Gastrocnemius medialis (tissue), 4 donors: ENCODE data around the gene IL5. TPM values are rescaled to one million over a fixed set of nuclear protein-coding genes. Genes with fewer than 3 reads are reported as not detected.
A peak's percentile ranks its signal among the peaks of the same experiment; 100 is the strongest.

ENCODE experiments used
- ATAC-seq, 2 donors: fragments of 150-250 bp; one replicate each; pipeline ENCODE4 v1.9.1; 2016
- DNase-seq, 2 donors: peaks; one replicate each; pipeline ENCODE4 v3.0.0-alpha.2; 2019
- H3K27ac ChIP-seq, 4 donors: fragments of 200-600 bp; sonication (generic); 1 replicate in 1 of 4; 2 replicates in 3 of 4; pipeline ENCODE4 v1.5.1; 2016 to 2018; ENCODE audit warnings: mild to moderate bottlenecking in 2 of 4, moderate library complexity in 1 of 4
- H3K27me3 ChIP-seq, 3 donors: fragments of 200-600 bp; sonication (generic) in 2 of 3; 1 replicate in 1 of 3; 2 replicates in 2 of 3; pipeline versions ENCODE4 v1.5.1 to v1.6.0; 2016 to 2019; ENCODE audit warnings: mild to moderate bottlenecking in 1 of 3, moderate library complexity in 1 of 3
- H3K36me3 ChIP-seq, 2 donors: fragments of 200-600 bp; sonication (generic) in 1 of 2; one replicate each; pipeline ENCODE4 v1.5.1; 2017 to 2018
- H3K4me1 ChIP-seq, 2 donors: fragments of 200-600 bp; sonication (generic) in 1 of 2; one replicate each; pipeline ENCODE4 v1.5.1; 2016 to 2017; ENCODE audit warnings: mild to moderate bottlenecking in 2 of 2
- H3K4me3 ChIP-seq, 4 donors: fragments of 200-600 bp; sonication (generic) in 3 of 4; 1 replicate in 1 of 4; 2 replicates in 3 of 4; pipeline ENCODE4 v1.5.1; 2016 to 2019; ENCODE audit warnings: mild to moderate bottlenecking in 2 of 4
- H3K9me3 ChIP-seq, 3 donors: fragments of 200-600 bp; sonication (generic) in 2 of 3; 1 replicate in 1 of 3; 2 replicates in 2 of 3; pipeline ENCODE4 v1.5.1; 2016 to 2019
- CTCF ChIP-seq, 5 experiments: fragments of 450-650 bp in 3 of 5; fragments of 200-600 bp in 2 of 5; sonication (generic) in 2 of 5; IDR thresholded peaks in 4 of 5; conservative IDR thresholded peaks in 1 of 5; 1 replicate in 4 of 5; 2 replicates in 1 of 5; pipeline ENCODE4 v1.5.1; 2016 to 2019; ENCODE audit warnings: antibody characterized with exemption in 5 of 5, mild to moderate bottlenecking in 3 of 5, moderate library complexity in 3 of 5
- POLR2A ChIP-seq, 2 donors: fragments of 450-650 bp; IDR thresholded peaks; one replicate each; pipeline ENCODE4 v1.6.1; 2017; ENCODE audit warnings: antibody characterized with exemption in 2 of 2, mild to moderate bottlenecking in 2 of 2, moderate library complexity in 2 of 2
- in situ Hi-C, 4 donors: fragments of 200-750 bp; cut with MboI; loops; one replicate each; pipeline versions ENCODE4 v1.15.0 to v1.8.0; 2017; ENCODE audit warnings: low sequenced_read_pairs in 4 of 4
- intact Hi-C: fragments of 100-400 bp; cut with DNase I; formaldehyde crosslinking; loops from one replicate; pipeline ENCODE4 v1.15.1; 2023; ENCODE audit warnings: low total_unique reads
- total RNA-seq, 4 donors: library from RNA; depleted of rRNA; stranded (reverse); fragments of >200 nt; gene quantifications; one replicate each; pipeline versions ENCODE4 v1.1.0 to v1.2.3, GENCODE V29; 2016

IL5 gene
- total RNA-seq, 4 donors from 2014 or later = not detected

DNA sequence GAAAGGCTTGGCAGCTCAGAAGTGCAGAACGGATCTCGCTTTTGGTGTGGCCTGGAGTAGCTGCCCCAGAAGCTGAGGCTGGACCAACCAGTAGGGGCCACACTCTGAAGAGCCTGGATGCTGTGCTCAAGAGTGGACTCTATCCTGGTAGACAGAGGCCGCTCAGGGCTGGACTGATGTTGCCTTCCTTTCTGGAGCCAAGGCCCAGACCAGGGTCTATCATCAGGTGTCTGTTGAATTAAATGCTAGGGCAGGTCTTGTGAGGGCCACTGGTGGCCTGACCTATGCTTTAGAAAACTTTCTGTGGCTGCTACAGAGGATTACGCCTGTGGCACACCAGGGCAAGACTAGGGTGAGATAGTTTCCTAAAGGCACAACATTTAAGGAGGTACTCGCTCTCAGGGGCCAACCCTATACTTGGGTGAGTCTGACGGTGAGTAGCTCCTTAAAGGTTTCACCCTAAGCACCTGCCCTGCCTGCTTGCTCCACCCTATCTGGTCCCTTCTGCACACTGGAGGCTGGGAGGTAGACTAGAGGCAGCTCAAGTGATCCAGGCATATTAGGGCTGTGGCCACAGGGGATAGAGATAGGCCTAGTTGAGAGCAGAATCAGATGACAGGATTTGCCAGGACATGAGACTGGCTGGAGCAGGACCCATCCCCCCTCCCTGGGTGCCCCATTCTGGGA lies 42.9 kb downstream of the IL5 start:
- no peak overlapping the region for H3K4me3 ChIP-seq
- no peaks in the 10 kb centered on the region for H3K27me3 ChIP-seq
- no peaks in the 10 kb centered on the region for H3K36me3 ChIP-seq
- TF ChIP-seq POLR2A (IDR thresholded peaks at IDR 0.05) (no peak), CTCF (IDR thresholded peaks at IDR 0.05 in 4 of 5, conservative IDR thresholded peaks at IDR 0.05 in 1 of 5) (no peak)
- peak overlapping the region; percentile 36 to 54 (median 42) for H3K27ac ChIP-seq
- H3K4me1 ChIP-seq = peaks cover 24% of the 10 kb centered on the region in 2 donors
- H3K9me3 ChIP-seq = no peaks in the 10 kb centered on the region
- DNase-seq (no peak), ATAC-seq (no peak)
- intact Hi-C loops = loop anchor here (2.0 kb wide), 1 partner anchor 228 kb away; no protein-coding TSS in a partner anchor
- in situ Hi-C loops = loop anchor here (5.0 to 25.0 kb wide), 5 partner anchors 113 to 238 kb away; partner anchors contain the start of gene PDLIM4 (in 1 of the 4)

- ATAC-seq (no peak), DNase-seq (no peak)
- Histone ChIP-seq H3K27ac (no peak overlapping the region), H3K4me3 (no peak overlapping the region), H3K36me3 (no peaks in the 10 kb centered on the region), H3K27me3 (no peaks in the 10 kb centered on the region), H3K4me1 (peaks cover 29 to 30% of the 10 kb centered on the region in 2 donors), H3K9me3 (no peaks in the 10 kb centered on the region)
- TF ChIP-seq CTCF (IDR thresholded peaks at IDR 0.05 in 4 of 5, conservative IDR thresholded peaks at IDR 0.05 in 1 of 5) (no peak), POLR2A (IDR thresholded peaks at IDR 0.05) (no peak)
- intact Hi-C loops = loop anchor here (2.0 to 10.0 kb wide), 2 partner anchors 227 to 865 kb away; partner anchors contain the start of gene RAPGEF6
- in situ Hi-C loops = loop anchor here (5.0 to 25.0 kb wide), 7 partner anchors 75 to 237 kb away; partner anchors contain the start of gene PDLIM4 (in 1 of the 4)
These were observed 43.7 kb downstream of the IL5 start for GRCh38 chr5:132499440-132500243.

GRCh38 chr5:132498686-132499271 lies 44.5 kb downstream of the IL5 start:
- intact Hi-C loops = loop anchor here (10.0 kb wide), 1 partner anchor 864 kb away; the partner anchor contains the start of gene RAPGEF6
- H3K4me3 ChIP-seq = no peak overlapping the region
- H3K36me3 ChIP-seq = no peaks in the 10 kb centered on the region
- H3K27ac ChIP-seq = peak overlapping the region in 3 of 4 donors; percentile 77 to 82 (median 80)
- in situ Hi-C loops = loop anchor here in 2 of 4 donors (5.0 to 10.0 kb wide), 3 partner anchors 74 to 224 kb away; no protein-coding TSS in a partner anchor
- DNase-seq (no peak), ATAC-seq (no peak)
- no peaks in the 10 kb centered on the region for H3K27me3 ChIP-seq
- no peaks in the 10 kb centered on the region for H3K9me3 ChIP-seq
- no peak for TF ChIP-seq CTCF (IDR thresholded peaks at IDR 0.05 in 4 of 5, conservative IDR thresholded peaks at IDR 0.05 in 1 of 5)
- peaks cover 29 to 30% of the 10 kb centered on the region in 2 donors for H3K4me1 ChIP-seq

- TF ChIP-seq CTCF (IDR thresholded peaks at IDR 0.05 in 4 of 5, conservative IDR thresholded peaks at IDR 0.05 in 1 of 5) (no peak), POLR2A (IDR thresholded peaks at IDR 0.05) (no peak)
- Histone ChIP-seq H3K27ac (peak overlapping the region; percentile 77 to 84 (median 81)), H3K4me1 (peaks cover 29 to 30% of the 10 kb centered on the region in 2 donors), H3K4me3 (no peak overlapping the region), H3K9me3 (no peaks in the 10 kb centered on the region), H3K27me3 (no peaks in the 10 kb centered on the region), H3K36me3 (no peaks in the 10 kb centered on the region)
- DNase-seq (peak in 1 of 2 donors; percentile 68), ATAC-seq (peak in 1 of 2 donors; percentile 31)
- intact Hi-C loops = loop anchor here (10.0 kb wide), 1 partner anchor 863 kb away; the partner anchor contains the start of gene RAPGEF6
- in situ Hi-C loops = loop anchor here in 2 of 4 donors (5.0 to 10.0 kb wide), 3 partner anchors 73 to 223 kb away; no protein-coding TSS in a partner anchor
These were observed 45.2 kb downstream of the IL5 start for GRCh38 chr5:132498152-132498551.
